ENCODE measurements around the gene DNAJC9.

DNA sequence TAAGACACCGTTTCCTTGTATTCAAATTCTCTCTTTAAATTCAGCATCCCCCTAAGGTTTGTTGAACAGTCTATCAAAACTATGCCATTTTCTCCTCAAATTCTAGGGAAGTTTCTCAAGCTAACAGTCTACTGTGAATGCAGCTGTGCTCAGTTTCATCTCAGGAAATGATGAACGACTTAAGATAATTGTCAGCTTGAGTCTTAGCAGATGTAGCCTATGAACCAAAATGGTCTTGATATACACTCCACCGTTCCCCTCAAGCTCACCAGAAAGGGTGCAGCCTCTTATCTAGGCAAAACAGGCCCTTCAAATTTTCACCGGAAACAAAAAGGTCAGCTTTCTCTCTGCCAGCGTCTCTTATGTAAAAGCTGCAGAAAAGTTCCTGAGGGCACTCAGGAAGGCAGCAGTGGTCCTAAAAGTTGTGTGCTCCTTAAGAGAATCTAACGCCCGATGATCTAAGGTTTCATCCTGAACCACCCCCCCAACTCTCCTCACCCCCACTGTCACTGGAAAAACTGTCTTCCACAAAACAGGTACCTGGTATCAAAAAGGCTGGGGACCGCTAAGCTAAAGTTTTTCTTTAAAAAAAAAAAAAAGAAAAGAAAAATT is 2.1 kb downstream of the DNAJC9 start:
- TF ChIP-seq, protein P1, sequence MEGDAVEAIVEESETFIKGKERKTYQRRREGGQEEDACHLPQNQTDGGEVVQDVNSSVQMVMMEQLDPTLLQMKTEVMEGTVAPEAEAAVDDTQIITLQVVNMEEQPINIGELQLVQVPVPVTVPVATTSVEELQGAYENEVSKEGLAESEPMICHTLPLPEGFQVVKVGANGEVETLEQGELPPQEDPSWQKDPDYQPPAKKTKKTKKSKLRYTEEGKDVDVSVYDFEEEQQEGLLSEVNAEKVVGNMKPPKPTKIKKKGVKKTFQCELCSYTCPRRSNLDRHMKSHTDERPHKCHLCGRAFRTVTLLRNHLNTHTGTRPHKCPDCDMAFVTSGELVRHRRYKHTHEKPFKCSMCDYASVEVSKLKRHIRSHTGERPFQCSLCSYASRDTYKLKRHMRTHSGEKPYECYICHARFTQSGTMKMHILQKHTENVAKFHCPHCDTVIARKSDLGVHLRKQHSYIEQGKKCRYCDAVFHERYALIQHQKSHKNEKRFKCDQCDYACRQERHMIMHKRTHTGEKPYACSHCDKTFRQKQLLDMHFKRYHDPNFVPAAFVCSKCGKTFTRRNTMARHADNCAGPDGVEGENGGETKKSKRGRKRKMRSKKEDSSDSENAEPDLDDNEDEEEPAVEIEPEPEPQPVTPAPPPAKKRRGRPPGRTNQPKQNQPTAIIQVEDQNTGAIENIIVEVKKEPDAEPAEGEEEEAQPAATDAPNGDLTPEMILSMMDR (conservative IDR thresholded peaks at IDR 0.05; ENCODE audit: low read depth, low read length): no peak
- TF ChIP-seq EZH2 (IDR thresholded peaks at IDR 0.05; ENCODE audit: borderline replicate concordance, low read depth, low read length, poor library complexity, severe bottlenecking): no peak

Data from A673 (cell line).